ENCODE data around the gene CP. TPM values are rescaled to one million over a fixed set of nuclear protein-coding genes. Genes with fewer than 3 reads are reported as not detected.

The CP gene
- total and polyA plus RNA-seq, 2 of the 13 experiments (the other 11 are each of a cell fraction or from before 2014, with no cell fraction given), result 42.6 to 789 TPM

DNA sequence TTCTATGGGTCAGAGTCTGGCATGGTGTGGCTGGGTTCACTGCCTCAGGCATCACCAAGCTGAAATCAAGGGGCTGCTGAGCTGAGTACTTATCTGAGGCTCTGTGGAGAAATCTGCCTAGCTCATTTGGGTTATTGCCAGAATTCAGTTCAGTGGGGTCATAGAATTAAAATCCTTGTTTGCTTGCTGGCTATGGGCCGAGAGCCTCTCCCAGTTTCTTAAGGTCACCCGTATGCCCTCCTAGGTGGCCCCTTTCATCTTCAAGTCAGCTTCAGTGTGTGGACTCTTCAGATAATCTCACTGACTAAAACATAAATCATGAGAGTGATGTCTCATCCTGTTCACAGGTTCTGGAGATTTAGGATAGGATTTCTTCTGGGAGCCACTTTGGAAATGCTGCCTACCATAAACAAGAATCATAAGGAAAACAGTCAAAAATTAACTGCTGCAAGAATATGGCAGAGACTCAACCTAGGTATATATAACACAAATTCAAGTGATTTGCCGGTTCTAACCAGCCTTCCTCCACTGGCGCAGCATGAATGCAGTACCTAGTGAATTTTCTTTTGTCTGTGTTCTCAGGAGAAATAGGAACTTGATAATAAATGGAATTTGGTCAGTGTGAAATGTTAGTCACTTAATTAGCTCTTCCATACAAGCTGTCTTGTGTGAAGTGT, 5.3 kb downstream of the CP start:
- DNase-seq (ENCODE audit: low spot score) (peak; percentile 37), ATAC-seq (peak; percentile 34), FAIRE-seq (peak; percentile 8)
- WGBS (ENCODE audit: low lambda C conversion rate), result 62% methylated on average over 4 of the region's 4 CpGs
- H3K27me3 ChIP-seq (ENCODE audit: control insufficient read depth in 1 of 2, insufficient read depth in 2 of 2, low read length in 2 of 2), result no peaks in the 10 kb centered on the region; a peak in 1 of 5 replicates
- ChIA-PET POLR2A (interaction anchor here (0.8 to 4.1 kb wide), 3 partner anchors 8 to 163 kb away, joined by 3 to 30 read pairs (median 5); no protein-coding TSS in a partner anchor), CTCF (ENCODE audit: low intra/inter-chr PET ratio, low total read pairs) (no interaction called here)
- in situ Hi-C loops (cut with HindIII; ENCODE audit: extremely low pct_ligation_motif_present, low pct_unique_long_range_greater_than_20kb), result no loop called here
- 0 out of 2 replicates have a peak, but pooled peaks cover 5% of the 10 kb centered on the region for H4K20me1 ChIP-seq (ENCODE audit: insufficient read depth, low read length)
- BruUV-seq (replicated peaks), result no TSS peak
- H3K4me1 ChIP-seq (ENCODE audit: insufficient read depth, low read length), result peaks cover 65% of the 10 kb centered on the region
- intact Hi-C loops (cut with micrococcal nuclease; ENCODE audit: unreplicated experiment), result no loop called here
- peak overlapping the region; percentile 71 for H3K9ac ChIP-seq (ENCODE audit: insufficient read depth, low read depth, low read length)
- peaks cover 98% of the 10 kb centered on the region for H3K79me2 ChIP-seq (ENCODE audit: insufficient read depth, low read length)
- H3K4me3 ChIP-seq (replicated peaks in 1 of 3; ENCODE audit: insufficient read depth in 1 of 3, low read depth in 2 of 3, low read length in 3 of 3), result peak overlapping the region; percentile 52 to 78 (median 70)
- peaks cover 5 to 16% of the 10 kb centered on the region in 2 experiments for H3K36me3 ChIP-seq (replicated peaks in 1 of 2; ENCODE audit: control insufficient read depth in 1 of 2, insufficient read depth in 2 of 2, low read length in 2 of 2)
- H3K9me3 ChIP-seq (ENCODE audit: low read length), result no peaks in the 10 kb centered on the region
- no peak overlapping the region for H2AFZ ChIP-seq (ENCODE audit: low read length)
- H3K4me2 ChIP-seq (ENCODE audit: low read depth, low read length), result peak overlapping the region; percentile 83
- peak overlapping the region; percentile 99 for H3K27ac ChIP-seq (ENCODE audit: extremely low read length, insufficient read depth, low read length)
- TF ChIP-seq, protein P1, sequence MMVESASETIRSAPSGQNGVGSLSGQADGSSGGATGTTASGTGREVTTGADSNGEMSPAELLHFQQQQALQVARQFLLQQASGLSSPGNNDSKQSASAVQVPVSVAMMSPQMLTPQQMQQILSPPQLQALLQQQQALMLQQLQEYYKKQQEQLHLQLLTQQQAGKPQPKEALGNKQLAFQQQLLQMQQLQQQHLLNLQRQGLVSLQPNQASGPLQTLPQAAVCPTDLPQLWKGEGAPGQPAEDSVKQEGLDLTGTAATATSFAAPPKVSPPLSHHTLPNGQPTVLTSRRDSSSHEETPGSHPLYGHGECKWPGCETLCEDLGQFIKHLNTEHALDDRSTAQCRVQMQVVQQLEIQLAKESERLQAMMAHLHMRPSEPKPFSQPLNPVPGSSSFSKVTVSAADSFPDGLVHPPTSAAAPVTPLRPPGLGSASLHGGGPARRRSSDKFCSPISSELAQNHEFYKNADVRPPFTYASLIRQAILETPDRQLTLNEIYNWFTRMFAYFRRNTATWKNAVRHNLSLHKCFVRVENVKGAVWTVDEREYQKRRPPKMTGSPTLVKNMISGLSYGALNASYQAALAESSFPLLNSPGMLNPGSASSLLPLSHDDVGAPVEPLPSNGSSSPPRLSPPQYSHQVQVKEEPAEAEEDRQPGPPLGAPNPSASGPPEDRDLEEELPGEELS (CRISPR knock-in tag; IDR thresholded peaks at IDR 0.05), result 0 out of 2 replicates have a peak, but pooled peaks have one; percentile 17
- TF ChIP-seq, protein P2, sequence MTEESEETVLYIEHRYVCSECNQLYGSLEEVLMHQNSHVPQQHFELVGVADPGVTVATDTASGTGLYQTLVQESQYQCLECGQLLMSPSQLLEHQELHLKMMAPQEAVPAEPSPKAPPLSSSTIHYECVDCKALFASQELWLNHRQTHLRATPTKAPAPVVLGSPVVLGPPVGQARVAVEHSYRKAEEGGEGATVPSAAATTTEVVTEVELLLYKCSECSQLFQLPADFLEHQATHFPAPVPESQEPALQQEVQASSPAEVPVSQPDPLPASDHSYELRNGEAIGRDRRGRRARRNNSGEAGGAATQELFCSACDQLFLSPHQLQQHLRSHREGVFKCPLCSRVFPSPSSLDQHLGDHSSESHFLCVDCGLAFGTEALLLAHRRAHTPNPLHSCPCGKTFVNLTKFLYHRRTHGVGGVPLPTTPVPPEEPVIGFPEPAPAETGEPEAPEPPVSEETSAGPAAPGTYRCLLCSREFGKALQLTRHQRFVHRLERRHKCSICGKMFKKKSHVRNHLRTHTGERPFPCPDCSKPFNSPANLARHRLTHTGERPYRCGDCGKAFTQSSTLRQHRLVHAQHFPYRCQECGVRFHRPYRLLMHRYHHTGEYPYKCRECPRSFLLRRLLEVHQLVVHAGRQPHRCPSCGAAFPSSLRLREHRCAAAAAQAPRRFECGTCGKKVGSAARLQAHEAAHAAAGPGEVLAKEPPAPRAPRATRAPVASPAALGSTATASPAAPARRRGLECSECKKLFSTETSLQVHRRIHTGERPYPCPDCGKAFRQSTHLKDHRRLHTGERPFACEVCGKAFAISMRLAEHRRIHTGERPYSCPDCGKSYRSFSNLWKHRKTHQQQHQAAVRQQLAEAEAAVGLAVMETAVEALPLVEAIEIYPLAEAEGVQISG (CRISPR knock-in tag; IDR thresholded peaks at IDR 0.05), result no peak
- TF ChIP-seq NR2F6 (IDR thresholded peaks at IDR 0.05) (peak; percentile 52), NR2F6 (CRISPR knock-in tag; IDR thresholded peaks at IDR 0.05) (no peak), EP300 (IDR thresholded peaks at IDR 0.05; ENCODE audit: low read depth in 2 of 2, low read length in 2 of 2) (peak in 1 of 2 experiments; percentile 37; a peak in 1 of 4 replicates), EP300 (CRISPR knock-in tag; IDR thresholded peaks at IDR 0.05; ENCODE audit: borderline replicate concordance) (no peak), ZNF510 (CRISPR knock-in tag; IDR thresholded peaks at IDR 0.05; ENCODE audit: low read depth) (no peak), CBX5 (CRISPR knock-in tag; IDR thresholded peaks at IDR 0.05; ENCODE audit: borderline replicate concordance) (no peak), SPEN (CRISPR knock-in tag; IDR thresholded peaks at IDR 0.05; ENCODE audit: low read depth) (no peak), SALL1 (CRISPR knock-in tag; IDR thresholded peaks at IDR 0.05) (peak; percentile 25; the same call in 1 of the 2 replicates), MED1 (CRISPR knock-in tag; IDR thresholded peaks at IDR 0.05) (0 out of 2 replicates have a peak, but pooled peaks have one; percentile 25)
- TF ChIP-seq, protein P3, sequence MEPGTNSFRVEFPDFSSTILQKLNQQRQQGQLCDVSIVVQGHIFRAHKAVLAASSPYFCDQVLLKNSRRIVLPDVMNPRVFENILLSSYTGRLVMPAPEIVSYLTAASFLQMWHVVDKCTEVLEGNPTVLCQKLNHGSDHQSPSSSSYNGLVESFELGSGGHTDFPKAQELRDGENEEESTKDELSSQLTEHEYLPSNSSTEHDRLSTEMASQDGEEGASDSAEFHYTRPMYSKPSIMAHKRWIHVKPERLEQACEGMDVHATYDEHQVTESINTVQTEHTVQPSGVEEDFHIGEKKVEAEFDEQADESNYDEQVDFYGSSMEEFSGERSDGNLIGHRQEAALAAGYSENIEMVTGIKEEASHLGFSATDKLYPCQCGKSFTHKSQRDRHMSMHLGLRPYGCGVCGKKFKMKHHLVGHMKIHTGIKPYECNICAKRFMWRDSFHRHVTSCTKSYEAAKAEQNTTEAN (CRISPR knock-in tag; conservative IDR thresholded peaks at IDR 0.05), result 0 out of 2 replicates have a peak, but pooled peaks have one; percentile 1
- TF ChIP-seq, protein P4, sequence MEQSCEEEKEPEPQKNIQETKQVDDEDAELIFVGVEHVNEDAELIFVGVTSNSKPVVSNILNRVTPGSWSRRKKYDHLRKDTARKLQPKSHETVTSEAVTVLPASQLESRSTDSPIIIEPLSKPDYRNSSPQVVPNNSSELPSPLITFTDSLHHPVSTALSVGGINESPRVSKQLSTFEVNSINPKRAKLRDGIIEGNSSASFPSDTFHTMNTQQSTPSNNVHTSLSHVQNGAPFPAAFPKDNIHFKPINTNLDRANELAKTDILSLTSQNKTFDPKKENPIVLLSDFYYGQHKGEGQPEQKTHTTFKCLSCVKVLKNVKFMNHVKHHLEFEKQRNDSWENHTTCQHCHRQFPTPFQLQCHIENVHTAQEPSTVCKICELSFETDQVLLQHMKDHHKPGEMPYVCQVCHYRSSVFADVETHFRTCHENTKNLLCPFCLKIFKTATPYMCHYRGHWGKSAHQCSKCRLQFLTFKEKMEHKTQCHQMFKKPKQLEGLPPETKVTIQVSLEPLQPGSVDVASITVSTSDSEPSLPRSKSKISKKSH (CRISPR knock-in tag; IDR thresholded peaks at IDR 0.05; ENCODE audit: borderline replicate concordance), result no peak
- TF ChIP-seq, protein P5, sequence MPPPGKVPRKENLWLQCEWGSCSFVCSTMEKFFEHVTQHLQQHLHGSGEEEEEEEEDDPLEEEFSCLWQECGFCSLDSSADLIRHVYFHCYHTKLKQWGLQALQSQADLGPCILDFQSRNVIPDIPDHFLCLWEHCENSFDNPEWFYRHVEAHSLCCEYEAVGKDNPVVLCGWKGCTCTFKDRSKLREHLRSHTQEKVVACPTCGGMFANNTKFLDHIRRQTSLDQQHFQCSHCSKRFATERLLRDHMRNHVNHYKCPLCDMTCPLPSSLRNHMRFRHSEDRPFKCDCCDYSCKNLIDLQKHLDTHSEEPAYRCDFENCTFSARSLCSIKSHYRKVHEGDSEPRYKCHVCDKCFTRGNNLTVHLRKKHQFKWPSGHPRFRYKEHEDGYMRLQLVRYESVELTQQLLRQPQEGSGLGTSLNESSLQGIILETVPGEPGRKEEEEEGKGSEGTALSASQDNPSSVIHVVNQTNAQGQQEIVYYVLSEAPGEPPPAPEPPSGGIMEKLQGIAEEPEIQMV (CRISPR knock-in tag; IDR thresholded peaks at IDR 0.05; ENCODE audit: low read depth), result no peak

Data from HepG2 (cell line).